ENCODE measurements around the gene XPA.
"Not testable (repeated sequence)": the region's sequence is repeated elsewhere in the genome, so short reads cannot be mapped to it uniquely, and the experiment has no call there.

Gene XPA

GRCh38 chr9:97696803-97697601 lies at the start of gene XPA:
Gene XPA, minus strand, starts transcription at chr9:97697340. Its CDS starts 48 bp downstream, at chr9:97697292.
- peak; percentile 98 for DNase-seq

- DNase-seq, result no peak
These were observed 47.9 kb upstream of the XPA start for GRCh38 chr9:97744710-97745708.

- not testable (repeated sequence) for DNase-seq
These were observed 46.9 kb upstream of the XPA start for GRCh38 chr9:97744025-97744424.

- no peak for DNase-seq
These were observed 45.4 kb upstream of the XPA start for GRCh38 chr9:97742545-97742944.

GRCh38 chr9:97741947-97742346 lies 44.8 kb upstream of the XPA start:
- DNase-seq, result no peak

- peak; percentile 52 for DNase-seq
These were observed 44.0 kb upstream of the XPA start for GRCh38 chr9:97740848-97741821.

GRCh38 chr9:97737429-97737828 lies 40.3 kb upstream of the XPA start:
- no peak for DNase-seq

GRCh38 chr9:97735070-97735600 lies 38.0 kb upstream of the XPA start:
- no peak for DNase-seq

GRCh38 chr9:97726716-97727115 lies 29.6 kb upstream of the XPA start:
- no peak for DNase-seq

DNA sequence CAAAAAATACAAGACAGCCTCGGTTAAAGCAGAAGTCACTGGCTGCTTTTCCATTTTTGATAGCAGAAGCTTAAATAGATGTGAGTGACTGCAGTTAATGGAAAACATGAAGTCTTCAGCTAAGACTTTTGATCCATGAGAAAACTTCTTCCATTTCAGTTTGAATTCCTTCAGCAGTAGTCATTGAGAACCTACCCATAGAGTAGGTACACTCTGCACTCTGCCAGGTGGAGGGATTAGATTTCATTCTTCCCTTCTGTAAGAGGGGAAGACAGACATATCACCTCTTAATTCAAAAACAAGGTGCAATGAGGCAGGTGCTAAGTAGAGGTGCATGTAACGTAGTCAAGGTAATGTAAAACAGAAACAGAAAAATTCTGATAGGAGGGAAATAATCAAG lies 26.7 kb upstream of the XPA start:
- DNase-seq, result no peak

- DNase-seq, result no peak
These were observed 25.2 kb upstream of the XPA start for GRCh38 chr9:97722331-97722730.

- DNase-seq, result no peak
These were observed 24.3 kb upstream of the XPA start for GRCh38 chr9:97721396-97721795.

GRCh38 chr9:97717866-97718265 lies 20.7 kb upstream of the XPA start:
- no peak for DNase-seq

DNA sequence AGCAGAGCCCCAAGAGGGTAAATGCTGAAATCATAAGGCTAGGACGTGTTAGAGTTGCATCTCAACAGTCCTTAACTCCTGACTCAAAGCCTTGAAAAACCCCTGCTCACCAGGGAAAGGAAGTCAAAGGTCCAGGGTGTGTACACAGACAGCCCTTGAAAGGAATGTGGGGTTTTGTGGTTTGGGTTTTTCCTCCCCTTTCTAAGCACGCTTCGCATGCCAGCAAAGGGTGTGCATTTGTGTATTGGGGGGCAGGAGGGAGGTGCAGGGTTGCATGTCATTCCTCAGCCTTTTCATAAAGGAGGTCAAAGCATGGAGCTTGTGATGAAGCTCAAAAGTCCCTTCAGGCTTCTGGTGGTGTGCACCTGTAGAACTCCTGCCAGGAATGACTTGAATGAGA lies 17.3 kb upstream of the XPA start:
- no peak for DNase-seq

DNA sequence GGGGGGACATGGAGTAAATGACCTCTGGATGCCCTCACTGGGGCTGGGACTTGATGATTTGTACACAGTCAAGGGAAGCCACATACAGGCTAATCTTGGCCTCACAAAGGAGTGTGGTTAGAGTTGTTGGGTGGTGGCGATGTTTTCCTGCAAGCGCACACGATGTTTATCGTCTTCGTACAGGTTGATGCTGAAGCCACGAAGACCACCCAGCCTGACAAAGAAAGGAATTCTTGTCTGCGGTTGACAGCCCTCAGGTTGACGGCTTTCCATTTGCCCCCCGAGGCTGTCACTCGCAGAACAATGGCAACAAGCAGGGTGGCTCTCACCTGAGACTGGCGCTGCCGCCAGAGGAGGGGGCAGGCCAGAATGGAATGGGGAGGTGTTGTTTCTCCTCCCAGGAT lies 14.1 kb upstream of the XPA start:
- DNase-seq, result no peak

DNA sequence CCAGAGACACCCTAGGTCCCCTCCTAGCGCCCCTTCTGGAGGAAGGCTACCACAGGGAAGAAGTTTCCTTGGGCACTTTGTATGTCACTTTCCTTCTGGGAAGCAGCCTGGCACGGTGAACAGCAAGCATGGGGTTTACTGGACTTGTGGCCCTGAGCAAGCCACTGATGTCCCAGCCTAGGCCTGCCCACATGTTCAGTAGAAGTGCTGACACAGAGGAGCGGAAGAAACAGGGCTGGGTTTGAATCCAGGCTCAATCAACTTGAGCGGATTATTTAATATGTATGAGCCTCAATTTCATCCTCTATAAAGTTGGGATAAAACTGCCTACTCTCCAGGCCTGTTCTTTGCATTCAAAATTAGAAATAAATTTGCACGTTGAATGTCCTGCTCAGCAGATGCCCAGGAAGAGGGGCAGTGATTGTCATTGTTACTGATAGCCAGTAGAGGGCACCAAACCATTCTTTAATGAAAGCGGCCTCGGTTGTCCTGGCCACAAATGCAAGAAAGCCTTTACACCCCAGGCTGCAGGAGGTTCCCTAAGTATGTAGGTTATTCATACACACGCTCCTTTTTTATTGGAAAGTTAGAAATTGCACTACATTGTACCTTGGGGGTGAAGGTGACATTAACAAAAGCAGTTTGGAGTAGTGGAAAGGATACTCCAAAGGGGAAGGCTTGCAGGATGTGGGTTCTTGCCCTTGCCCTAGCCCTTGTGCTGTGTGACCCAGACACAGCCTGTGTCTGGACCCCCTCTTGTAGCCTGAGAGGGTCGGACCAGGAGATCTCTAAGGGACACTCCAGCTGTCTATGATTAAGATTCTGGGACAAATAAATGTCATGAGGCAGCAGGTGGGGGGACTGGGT lies 13.4 kb upstream of the XPA start:
- DNase-seq, result peak; percentile 53

- no peak for DNase-seq
These were observed 9.1 kb upstream of the XPA start for GRCh38 chr9:97706246-97706645.

GRCh38 chr9:97705354-97705950 lies 8.3 kb upstream of the XPA start:
- no peak for DNase-seq

DNA sequence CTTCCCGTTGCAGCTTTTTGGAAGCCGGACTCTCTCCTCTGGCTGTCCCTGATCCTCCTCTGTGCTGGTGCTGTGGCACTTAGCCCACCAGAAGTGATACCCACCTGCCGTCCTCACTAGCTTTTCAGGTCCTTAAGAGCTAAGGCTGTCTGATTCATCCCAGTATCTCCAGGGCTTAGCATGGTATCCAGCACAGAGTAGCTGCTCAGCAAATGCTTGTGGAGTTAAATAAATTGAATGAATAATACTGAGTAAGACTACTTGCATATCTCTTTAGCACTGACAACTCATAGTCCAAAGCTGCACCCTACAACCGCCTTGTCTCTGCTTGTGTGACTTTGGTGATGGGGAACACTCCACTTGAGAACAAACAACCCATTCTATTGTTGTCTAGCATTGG lies 7.7 kb upstream of the XPA start:
- DNase-seq, result no peak

GRCh38 chr9:97704345-97704677 lies 7.2 kb upstream of the XPA start:
- DNase-seq, result no peak

Measured in stimulated activated CD8-positive, alpha-beta memory T cell treated with anti-CD3 and anti-CD28 coated beads, Interleukin-4, amount 100 ng/mL, for 48 hours (primary cell).